ENCODE results near the gene DFFB.

DFFB gene

GRCh38 chr1:3834701-3835100 is 22.6 kb upstream of the DFFB start:
- no peak for DNase-seq

- no peak for DNase-seq
Observed at GRCh38 chr1:3836421-3836820, 20.9 kb upstream of the DFFB start.

GRCh38 chr1:3837200-3837599 is 20.1 kb upstream of the DFFB start:
- DNase-seq, result no peak

- DNase-seq, result no peak
Observed at GRCh38 chr1:3837685-3838084, 19.6 kb upstream of the DFFB start.

GRCh38 chr1:3838788-3839187 is 18.5 kb upstream of the DFFB start:
- DNase-seq, result no peak

GRCh38 chr1:3841491-3841890 is 15.8 kb upstream of the DFFB start:
- DNase-seq, result no peak

- no peak for DNase-seq
Observed at GRCh38 chr1:3842912-3843311, 14.4 kb upstream of the DFFB start.

GRCh38 chr1:3846541-3846940 is 10.7 kb upstream of the DFFB start:
- DNase-seq, result no peak

GRCh38 chr1:3847081-3847480 is 10.2 kb upstream of the DFFB start:
- DNase-seq, result no peak

GRCh38 chr1:3850857-3851256 is 6.4 kb upstream of the DFFB start:
- DNase-seq, result no peak

- DNase-seq, result no peak
Observed at GRCh38 chr1:3851292-3851691, 6.0 kb upstream of the DFFB start.

- no peak for DNase-seq
Observed at GRCh38 chr1:3852091-3852490, 5.2 kb upstream of the DFFB start.

- DNase-seq, result no peak
Observed at GRCh38 chr1:3852711-3853485, 4.4 kb upstream of the DFFB start.

- DNase-seq, result no peak
Observed at GRCh38 chr1:3857791-3858129, 484 bp downstream of the DFFB start.

GRCh38 chr1:3858231-3858981 is 1.1 kb downstream of the DFFB start:
- no peak for DNase-seq

- DNase-seq, result no peak
Observed at GRCh38 chr1:3863231-3863935, 6.1 kb downstream of the DFFB start.

- DNase-seq, result no peak
Observed at GRCh38 chr1:3864884-3865283, 7.6 kb downstream of the DFFB start.

GRCh38 chr1:3865606-3866160 is 8.4 kb downstream of the DFFB start:
- no peak for DNase-seq

GRCh38 chr1:3868464-3869006 is 11.3 kb downstream of the DFFB start:
- DNase-seq, result no peak

GRCh38 chr1:3869751-3870301 is 12.6 kb downstream of the DFFB start:
- no peak for DNase-seq

- DNase-seq, result no peak
Observed at GRCh38 chr1:3871451-3871805, 14.2 kb downstream of the DFFB start.

GRCh38 chr1:3872546-3872945 is 15.3 kb downstream of the DFFB start:
- DNase-seq, result no peak

- no peak for DNase-seq
Observed at GRCh38 chr1:3874736-3875135, 17.5 kb downstream of the DFFB start.

Measured in activated gamma-delta T cell treated with Interleukin-2 at 50 U/mL for 16 hours (primary cell).